HepG2 (cell line): Measurements from ENCODE around the gene S100P. TPM values are rescaled to one million over a fixed set of nuclear protein-coding genes. Genes with fewer than 3 reads are reported as not detected.

Experiments
- AFF4 ChIP-seq: sonication (generic); formaldehyde crosslinking; IDR thresholded peaks from 2 replicates; pipeline ENCODE4 v1.4.0; 2020; ENCODE audit warnings: missing genetic modification reagents
- ARHGAP35 ChIP-seq: sonication (generic); formaldehyde crosslinking; IDR thresholded peaks from 2 replicates; pipeline ENCODE4 v1.9.0; 2022; ENCODE audit warnings: mild to moderate bottlenecking, inconsistent platforms, moderate library complexity, missing genetic modification reagents, borderline replicate concordance
- CHCHD3 ChIP-seq: sonication (generic); formaldehyde crosslinking; IDR thresholded peaks from 2 replicates; pipeline ENCODE4 v1.8.0; 2022; ENCODE audit warnings: mild to moderate bottlenecking, missing genetic modification reagents, moderate library complexity
- DMAP1 ChIP-seq: IDR thresholded peaks from 2 replicates; pipeline ENCODE4 v1.6.1; 2016
- HMGXB3 ChIP-seq: sonication (generic); formaldehyde crosslinking; IDR thresholded peaks from 2 replicates; pipeline ENCODE4 v1.4.0; 2020; ENCODE audit warnings: missing genetic modification reagents, borderline replicate concordance
- JUND ChIP-seq: sonication (generic); formaldehyde crosslinking; IDR thresholded peaks from 2 replicates; pipeline ENCODE4 v1.8.0; 2022; ENCODE audit warnings: mild to moderate bottlenecking, missing genetic modification reagents
- KDM4B ChIP-seq: sonication (generic); formaldehyde crosslinking; IDR thresholded peaks from 2 replicates; pipeline ENCODE4 v1.4.0; 2020; ENCODE audit warnings: missing genetic modification reagents
- MYC ChIP-seq: sonication (generic); formaldehyde crosslinking; IDR thresholded peaks from 2 replicates; pipeline ENCODE4 v1.9.0; 2021; ENCODE audit warnings: missing genetic modification reagents, borderline replicate concordance
- RARA ChIP-seq: IDR thresholded peaks from 2 replicates; pipeline ENCODE4 v1.6.1; 2016; ENCODE audit warnings: missing genetic modification reagents, missing compliant biosample characterization
- RBAK ChIP-seq: sonication (generic); formaldehyde crosslinking; IDR thresholded peaks from 2 replicates; pipeline ENCODE4 v1.5.1; 2020; ENCODE audit warnings: mild to moderate bottlenecking, missing genetic modification reagents
- REPIN1 ChIP-seq: sonication (generic); formaldehyde crosslinking; IDR thresholded peaks from 2 replicates; pipeline ENCODE4 v1.8.0; 2022; ENCODE audit warnings: missing genetic modification reagents, low read depth, mild to moderate bottlenecking, borderline replicate concordance
- STAG1 ChIP-seq: sonication (generic); formaldehyde crosslinking; IDR thresholded peaks from 2 replicates; pipeline ENCODE4 v1.4.0; 2020; ENCODE audit warnings: missing genetic modification reagents
- TCF12 ChIP-seq, 2 experiments: fragments of 450-650 bp in 1 of 2; sonication (generic) in 1 of 2; formaldehyde crosslinking in 1 of 2; IDR thresholded peaks; 2 replicates each; pipeline versions ENCODE4 v1.6.1 to v1.8.0; 2017 to 2022; ENCODE audit warnings: antibody characterized with exemption in 1 of 2, mild to moderate bottlenecking in 1 of 2, missing genetic modification reagents in 1 of 2, moderate library complexity in 1 of 2
- ZBTB43 ChIP-seq: sonication (generic); formaldehyde crosslinking; conservative IDR thresholded peaks from 2 replicates; pipeline ENCODE4 v1.4.0; 2020; ENCODE audit warnings: missing genetic modification reagents
- ZFP36 ChIP-seq: fragments of 150-350 bp; IDR thresholded peaks from 2 replicates; pipeline ENCODE4 v1.6.1; 2018; ENCODE audit warnings: borderline replicate concordance, low read length, low read depth; ENCODE audit not compliant: partially characterized antibody
- ZMAT5 ChIP-seq: sonication (generic); formaldehyde crosslinking; IDR thresholded peaks from 2 replicates; pipeline ENCODE4 v1.5.0; 2020; ENCODE audit warnings: mild to moderate bottlenecking, low read depth, missing genetic modification reagents, borderline replicate concordance
- ZNF232 ChIP-seq: sonication (generic); formaldehyde crosslinking; IDR thresholded peaks from 2 replicates; pipeline ENCODE4 v1.4.0; 2020; ENCODE audit warnings: missing genetic modification reagents, borderline replicate concordance
- polyA plus RNA-seq, 8 experiments: library from polyadenylated mRNA; depleted of rRNA in 3 of 8; stranded (reverse) in 7 of 8; unstranded in 1 of 8; fragments of >200 nt; fragmentation: Illumina TruSeq in 4 of 8; extraction: Trizol in 4 of 8; gene quantifications; 2 replicates each; pipeline versions ENCODE4 v1.2.1 to v1.2.3, GENCODE V29; 2011 to 2016; ENCODE audit warnings: low read depth in 4 of 8, missing spikeins in 1 of 8, mixed read lengths in 1 of 8; ENCODE audit not compliant: insufficient read depth in 1 of 8
- total RNA-seq, 5 experiments: library from RNA; depleted of rRNA; stranded (reverse); fragments of >200 nt; fragmentation: Illumina TruSeq; extraction: Trizol; gene quantifications; 2 replicates each; pipeline ENCODE4 v1.2.3, GENCODE V29; 2016; ENCODE audit warnings: low read depth in 1 of 5

The S100P gene
- total and polyA plus RNA-seq, 2 of the 13 experiments (the other 11 are each of a cell fraction or from before 2014, with no cell fraction given) = 278 to 1,649 TPM

- TF ChIP-seq REPIN1 (no peak; the same call in 1 of the 2 replicates), TCF12 (IDR thresholded peaks at IDR 0.05) (no peak), TCF12 (CRISPR knock-in tag; IDR thresholded peaks at IDR 0.05) (no peak), CHCHD3 (CRISPR knock-in tag) (no peak), DMAP1 (peak; percentile 55; the same call in 1 of the 2 replicates), ARHGAP35 (CRISPR knock-in tag) (no peak; the same call in 1 of the 2 replicates), KDM4B (CRISPR knock-in tag) (no peak), MYC (CRISPR knock-in tag) (peak; percentile 75; the same call in 1 of the 2 replicates), ZNF232 (CRISPR knock-in tag) (peak; percentile 23; the same call in 1 of the 2 replicates), ZMAT5 (CRISPR knock-in tag) (no peak), AFF4 (CRISPR knock-in tag) (0 out of 2 replicates have a peak, but pooled peaks have one; percentile 12), HMGXB3 (CRISPR knock-in tag) (peak; percentile 18; the same call in 1 of the 2 replicates), STAG1 (peak; percentile 19; the same call in 1 of the 2 replicates), RBAK (CRISPR knock-in tag) (no peak), ZFP36 (no peak), ZBTB43 (CRISPR knock-in tag) (0 out of 2 replicates have a peak, but pooled peaks have one; percentile 69), RARA (CRISPR knock-in tag) (peak; percentile 54), JUND (0 out of 2 replicates have a peak, but pooled peaks have one; percentile 11)
Observed at GRCh38 chr4:6732441-6733357, 39.0 kb downstream of the S100P start (continued).
